Hematopoietic multipotent progenitor cell treated with erythropoietin and hydrocortisone succinate and interleukin-3 and kit ligand, for 6 days (in vitro differentiated cells): Measurements from ENCODE around the gene PIM3.

Experiments
- DNase-seq: peaks from one replicate; pipeline ENCODE4 v3.0.0-alpha.2; 2015

Gene PIM3

DNA sequence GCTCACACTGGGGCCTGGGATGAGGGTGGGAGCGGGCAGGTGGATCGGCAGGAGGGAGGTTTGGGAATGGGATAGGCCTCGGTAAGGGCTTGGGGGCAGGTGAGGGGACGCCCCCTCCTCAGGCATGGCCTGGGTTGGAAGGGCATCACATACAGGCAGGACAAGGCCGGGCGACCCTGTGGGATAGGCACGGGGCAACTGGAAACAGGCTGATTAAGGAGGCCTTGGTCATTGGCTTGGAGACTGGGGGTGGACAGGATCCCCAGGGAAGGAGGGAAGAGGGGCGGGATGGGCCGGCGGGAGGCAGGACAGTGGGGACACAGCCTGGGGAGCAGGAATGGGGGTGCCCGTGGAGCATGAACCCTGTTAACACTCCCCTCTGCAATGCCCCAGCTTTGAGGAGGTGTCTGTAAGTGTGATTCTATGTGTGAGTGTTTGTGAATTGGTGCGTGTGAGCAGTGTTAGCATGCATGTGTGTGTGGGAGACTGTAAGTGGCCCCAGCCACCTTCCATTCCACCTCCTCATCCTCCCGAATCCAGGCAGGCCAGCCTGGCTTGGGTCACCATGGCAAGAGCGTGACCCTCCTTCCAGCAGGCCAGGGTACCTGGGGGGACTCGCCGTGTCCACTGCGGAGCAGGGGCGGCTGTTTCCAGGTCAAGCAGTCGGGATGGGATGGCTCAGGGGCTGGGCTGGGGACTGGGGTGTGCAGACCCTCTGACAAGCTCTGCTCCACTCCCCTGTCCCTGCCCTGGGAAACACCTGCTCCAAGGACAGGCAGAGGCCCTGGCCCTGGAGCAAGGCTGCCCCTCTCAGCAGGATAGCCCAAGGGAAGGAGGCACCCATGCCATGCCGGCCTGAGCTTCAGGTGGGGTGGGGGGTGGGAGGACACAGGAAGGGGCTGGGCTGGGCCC is 3.4 kb upstream of the PIM3 start:
- DNase-seq, result no peak

DNA sequence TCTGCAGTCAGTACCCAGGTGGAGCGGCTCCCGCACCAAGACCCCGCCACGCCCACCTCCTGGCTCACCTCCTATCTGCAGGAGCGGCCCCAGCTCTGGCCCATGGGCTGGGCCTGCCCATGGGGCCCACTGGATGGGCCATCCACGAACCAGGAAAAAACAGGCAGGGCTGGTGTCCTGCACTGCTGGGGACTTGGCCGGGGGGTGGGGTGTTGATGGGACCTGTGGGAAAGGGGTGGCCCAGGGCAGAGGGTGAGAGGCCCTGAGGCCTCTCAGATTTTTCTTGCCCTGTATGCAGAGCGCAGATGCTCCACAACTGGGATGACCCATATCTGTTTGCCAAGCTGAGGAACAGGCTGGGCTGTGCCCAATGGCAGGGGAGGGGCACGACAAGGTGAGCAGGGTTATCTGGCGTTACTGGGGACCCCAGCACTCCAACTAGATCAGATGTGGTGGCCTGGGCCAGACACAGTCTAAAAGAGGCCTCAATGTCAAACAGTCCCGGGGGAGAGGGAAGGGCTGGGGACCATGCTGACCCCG is 2.7 kb upstream of the PIM3 start:
- DNase-seq, result no peak

- DNase-seq, result no peak
These were observed 2.1 kb upstream of the PIM3 start for GRCh38 chr22:49958366-49958921.

DNA sequence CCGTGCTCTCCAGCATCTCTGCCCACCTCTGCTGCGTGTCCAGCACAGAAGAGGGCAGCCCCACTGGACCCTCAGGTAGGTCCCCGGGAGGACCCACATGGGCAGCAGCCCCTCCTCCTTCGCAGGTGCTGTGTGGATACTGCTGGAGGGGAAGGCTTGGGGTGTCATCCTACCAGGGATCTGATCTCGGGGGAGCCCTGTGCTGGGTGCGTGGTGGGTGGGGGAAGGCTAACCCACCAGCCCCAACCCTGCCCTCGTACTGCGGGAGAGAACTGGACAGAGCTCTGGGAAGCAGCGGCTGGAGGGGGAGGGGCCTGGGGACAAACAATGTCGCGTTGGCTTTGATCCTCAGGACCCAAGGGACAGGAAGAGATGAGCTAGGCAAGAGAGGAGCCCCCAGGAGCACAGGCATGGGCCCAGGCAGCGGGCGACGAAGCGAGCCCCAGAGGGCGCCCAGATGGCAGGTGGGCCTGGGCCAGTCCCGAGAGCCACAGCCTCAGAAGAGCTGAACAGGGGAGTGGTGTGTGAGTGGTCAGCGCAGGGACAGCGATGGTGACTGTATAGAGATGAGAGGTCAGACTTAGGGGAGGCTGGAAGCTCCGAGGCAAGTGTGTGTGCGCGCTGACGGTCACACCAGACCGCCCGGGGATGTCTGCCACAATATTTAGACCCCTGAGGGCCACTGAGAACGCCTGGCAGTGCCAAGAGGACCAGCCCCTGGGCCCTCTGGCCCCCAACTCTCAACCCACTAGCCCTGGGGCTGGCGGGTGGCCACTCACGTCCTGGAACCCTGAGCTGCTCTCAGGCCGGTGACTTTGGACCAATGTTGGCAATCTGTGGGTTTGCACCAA is 1.4 kb upstream of the PIM3 start:
- DNase-seq, result no peak

DNA sequence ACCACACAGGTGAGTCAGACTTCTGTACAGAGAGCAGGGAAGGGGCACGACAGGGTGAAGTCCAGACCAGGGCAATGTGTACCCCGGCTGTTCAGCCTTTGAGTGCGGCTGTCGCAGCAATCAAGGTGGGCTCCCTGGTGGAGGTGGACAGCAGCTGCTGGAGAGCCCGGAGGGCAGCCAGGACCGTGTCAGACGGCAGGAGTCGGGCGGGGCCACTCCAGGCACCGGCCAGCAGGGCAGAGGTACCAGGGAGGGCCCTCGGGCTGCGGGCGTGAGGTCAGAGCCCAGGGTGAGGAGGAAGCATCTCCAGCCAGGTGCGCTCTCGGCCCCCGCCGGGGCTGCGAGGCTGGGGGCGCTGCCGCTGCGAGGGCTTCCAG is 802 bp upstream of the PIM3 start:
- DNase-seq, result peak; percentile 35

DNA sequence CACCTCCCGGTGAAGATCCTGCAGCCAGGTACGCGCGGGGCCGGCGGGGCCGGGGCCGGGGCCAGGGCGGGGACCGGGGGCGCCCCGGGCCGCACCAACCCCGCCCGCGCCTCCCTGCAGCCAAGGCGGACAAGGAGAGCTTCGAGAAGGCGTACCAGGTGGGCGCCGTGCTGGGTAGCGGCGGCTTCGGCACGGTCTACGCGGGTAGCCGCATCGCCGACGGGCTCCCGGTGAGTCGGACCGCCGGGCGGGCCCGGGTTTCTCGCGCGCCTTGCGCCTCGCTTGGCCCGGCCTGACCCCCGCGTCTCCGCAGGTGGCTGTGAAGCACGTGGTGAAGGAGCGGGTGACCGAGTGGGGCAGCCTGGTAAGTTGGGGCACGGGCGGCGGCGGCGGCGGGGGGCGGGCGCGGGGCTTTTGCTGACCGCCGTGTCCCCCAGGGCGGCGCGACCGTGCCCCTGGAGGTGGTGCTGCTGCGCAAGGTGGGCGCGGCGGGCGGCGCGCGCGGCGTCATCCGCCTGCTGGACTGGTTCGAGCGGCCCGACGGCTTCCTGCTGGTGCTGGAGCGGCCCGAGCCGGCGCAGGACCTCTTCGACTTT is 531 bp downstream of the PIM3 start:
- DNase-seq, result peak; percentile 57

- DNase-seq, result no peak
These were observed 1.0 kb downstream of the PIM3 start for GRCh38 chr22:49961601-49962011.

- DNase-seq, result peak; percentile 70
These were observed 1.6 kb downstream of the PIM3 start for GRCh38 chr22:49962012-49962750.

DNA sequence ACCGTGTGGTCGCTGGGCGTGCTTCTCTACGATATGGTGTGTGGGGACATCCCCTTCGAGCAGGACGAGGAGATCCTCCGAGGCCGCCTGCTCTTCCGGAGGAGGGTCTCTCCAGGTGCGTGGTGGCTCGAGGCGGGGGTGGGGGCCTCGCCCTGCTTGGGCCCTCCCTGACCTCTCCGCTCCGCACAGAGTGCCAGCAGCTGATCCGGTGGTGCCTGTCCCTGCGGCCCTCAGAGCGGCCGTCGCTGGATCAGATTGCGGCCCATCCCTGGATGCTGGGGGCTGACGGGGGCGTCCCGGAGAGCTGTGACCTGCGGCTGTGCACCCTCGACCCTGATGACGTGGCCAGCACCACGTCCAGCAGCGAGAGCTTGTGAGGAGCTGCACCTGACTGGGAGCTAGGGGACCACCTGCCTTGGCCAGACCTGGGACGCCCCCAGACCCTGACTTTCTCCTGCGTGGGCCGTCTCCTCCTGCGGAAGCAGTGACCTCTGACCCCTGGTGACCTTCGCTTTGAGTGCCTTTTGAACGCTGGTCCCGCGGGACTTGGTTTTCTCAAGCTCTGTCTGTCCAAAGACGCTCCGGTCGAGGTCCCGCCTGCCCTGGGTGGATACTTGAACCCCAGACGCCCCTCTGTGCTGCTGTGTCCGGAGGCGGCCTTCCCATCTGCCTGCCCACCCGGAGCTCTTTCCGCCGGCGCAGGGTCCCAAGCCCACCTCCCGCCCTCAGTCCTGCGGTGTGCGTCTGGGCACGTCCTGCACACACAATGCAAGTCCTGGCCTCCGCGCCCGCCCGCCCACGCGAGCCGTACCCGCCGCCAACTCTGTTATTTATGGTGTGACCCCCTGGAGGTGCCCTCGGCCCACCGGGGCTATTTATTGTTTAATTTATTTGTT is 2.4 kb downstream of the PIM3 start:
- DNase-seq, result no peak

DNA sequence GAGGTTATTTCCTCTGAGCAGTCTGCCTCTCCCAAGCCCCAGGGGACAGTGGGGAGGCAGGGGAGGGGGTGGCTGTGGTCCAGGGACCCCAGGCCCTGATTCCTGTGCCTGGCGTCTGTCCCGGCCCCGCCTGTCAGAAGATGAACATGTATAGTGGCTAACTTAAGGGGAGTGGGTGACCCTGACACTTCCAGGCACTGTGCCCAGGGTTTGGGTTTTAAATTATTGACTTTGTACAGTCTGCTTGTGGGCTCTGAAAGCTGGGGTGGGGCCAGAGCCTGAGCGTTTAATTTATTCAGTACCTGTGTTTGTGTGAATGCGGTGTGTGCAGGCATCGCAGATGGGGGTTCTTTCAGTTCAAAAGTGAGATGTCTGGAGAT is 3.1 kb downstream of the PIM3 start:
- DNase-seq, result no peak

DNA sequence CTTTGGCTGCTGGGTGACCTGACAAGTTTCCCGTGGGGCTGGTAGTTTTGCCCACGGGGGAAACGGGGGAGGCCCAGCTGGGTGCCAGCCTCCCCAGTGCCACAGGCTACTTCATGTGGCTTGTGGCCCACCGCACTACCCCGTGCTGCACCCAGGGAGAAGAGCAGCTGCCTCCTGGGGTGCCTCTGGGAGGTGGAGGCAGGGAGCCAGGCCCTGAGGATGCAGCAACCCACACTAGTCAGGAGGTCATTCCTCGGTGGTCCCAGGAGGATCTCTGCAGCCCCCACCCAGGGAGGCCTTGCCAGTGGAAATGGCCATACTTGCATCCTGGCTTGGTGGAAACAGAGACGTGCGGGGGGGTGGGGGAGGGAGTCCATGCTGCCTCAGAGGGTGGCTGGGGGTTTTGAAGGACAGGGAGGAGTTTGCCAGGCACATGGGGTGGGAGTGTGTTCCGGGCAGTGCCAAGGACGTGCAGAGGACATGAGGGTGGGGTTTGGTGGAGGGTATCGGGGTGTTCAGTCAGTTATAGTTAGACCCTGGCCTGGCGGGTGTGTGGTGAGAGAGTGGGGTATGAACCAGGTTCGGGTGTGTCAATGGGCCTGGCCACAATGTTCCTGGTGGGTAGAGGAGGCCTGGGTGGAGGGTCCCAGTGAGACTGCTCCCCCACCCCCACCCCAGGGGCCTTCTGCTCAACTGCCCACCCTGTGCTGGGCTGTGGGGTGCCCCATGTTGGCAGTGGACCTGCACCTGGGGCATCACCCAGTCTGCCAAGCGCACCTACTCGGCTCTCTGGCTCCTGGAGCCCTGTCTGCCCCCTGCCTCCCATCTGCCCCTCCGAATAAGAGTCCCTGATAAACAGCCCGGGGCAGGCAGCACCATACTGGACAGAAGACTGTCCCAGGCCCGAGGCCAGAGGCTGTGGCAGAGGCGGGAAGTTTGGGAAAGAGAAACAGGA is 3.8 kb downstream of the PIM3 start:
- no peak for DNase-seq

DNA sequence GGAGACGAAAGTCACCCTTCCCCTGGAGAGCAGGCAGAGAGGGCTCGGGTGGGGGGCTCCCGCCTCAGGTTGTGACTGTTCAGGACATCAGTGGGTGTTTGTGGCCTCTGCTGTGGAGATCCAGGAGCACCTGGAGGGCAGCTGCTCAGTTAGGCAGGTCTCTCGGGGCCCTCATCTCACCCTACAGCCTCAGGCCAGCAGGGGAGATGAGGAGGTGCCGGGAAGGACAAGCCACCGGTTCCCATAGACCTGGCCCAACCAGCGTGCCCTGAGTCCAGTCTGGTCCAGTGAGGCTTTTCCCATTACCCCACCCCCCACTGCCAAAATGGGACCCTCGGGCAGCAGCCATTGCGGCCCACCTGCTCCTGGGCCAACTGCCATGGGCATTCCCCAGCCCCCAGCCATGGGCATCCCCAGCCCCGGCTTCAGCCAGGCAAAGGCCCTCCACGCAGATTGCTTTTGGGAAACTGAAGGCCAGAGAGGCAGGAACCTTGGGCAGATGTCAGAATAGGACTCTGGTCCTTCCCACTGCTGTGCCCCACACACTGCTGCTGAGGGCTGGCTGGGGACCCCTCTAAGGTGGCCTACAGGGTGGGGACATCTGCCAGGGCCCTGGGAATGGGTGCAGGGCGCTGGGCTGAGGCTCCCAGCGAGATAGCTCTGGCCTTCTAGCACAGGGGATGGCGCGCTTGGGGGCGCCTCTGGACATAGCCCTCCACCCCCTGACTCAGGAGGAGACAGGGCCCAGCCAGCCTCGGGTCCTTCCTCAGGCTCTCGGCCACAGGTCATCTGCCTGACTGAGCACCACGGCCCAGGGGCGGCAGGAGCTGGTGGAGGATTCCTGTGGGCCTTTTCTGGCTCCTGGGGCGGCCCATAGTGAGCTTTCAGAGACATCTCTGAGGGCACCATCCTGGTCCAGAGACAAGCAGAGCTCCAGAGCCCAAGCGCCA is 4.8 kb downstream of the PIM3 start:
- DNase-seq, result no peak

DNA sequence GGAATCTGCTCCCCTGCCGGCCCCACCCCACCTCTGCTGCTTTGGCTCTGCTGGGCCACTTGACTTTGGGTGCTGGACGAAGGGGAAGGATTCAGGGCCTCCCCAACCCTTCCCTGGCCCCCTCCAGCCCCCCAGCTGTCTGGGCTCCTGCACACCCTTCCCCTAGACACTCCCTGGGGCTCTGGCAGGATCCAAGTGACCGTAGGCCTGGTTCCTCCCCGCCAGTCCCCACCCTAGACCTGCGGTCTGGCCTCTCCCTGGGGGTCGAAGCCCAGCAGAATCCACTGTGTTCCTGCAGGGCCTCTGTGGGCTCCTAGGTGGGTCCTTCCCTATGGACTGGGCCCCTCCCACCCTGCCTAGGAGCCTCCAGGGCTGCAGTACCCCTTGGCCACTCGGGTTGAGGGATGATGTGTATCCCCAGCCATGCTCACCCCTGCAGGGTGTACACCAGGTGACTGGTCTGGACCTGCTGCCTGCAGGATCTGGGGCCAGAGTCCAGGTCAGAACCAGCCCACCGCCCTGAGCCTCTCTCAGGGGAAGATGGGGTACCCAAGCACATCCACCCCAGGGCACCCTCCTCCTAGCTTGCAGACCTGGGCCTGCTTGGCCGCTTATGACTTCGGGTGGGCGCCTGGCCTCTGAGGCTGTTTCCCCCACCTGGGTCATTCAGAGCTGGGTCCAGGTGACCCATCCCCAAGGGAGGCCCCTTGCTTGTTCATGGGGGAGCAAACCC is 5.6 kb downstream of the PIM3 start:
- DNase-seq, result no peak

DNA sequence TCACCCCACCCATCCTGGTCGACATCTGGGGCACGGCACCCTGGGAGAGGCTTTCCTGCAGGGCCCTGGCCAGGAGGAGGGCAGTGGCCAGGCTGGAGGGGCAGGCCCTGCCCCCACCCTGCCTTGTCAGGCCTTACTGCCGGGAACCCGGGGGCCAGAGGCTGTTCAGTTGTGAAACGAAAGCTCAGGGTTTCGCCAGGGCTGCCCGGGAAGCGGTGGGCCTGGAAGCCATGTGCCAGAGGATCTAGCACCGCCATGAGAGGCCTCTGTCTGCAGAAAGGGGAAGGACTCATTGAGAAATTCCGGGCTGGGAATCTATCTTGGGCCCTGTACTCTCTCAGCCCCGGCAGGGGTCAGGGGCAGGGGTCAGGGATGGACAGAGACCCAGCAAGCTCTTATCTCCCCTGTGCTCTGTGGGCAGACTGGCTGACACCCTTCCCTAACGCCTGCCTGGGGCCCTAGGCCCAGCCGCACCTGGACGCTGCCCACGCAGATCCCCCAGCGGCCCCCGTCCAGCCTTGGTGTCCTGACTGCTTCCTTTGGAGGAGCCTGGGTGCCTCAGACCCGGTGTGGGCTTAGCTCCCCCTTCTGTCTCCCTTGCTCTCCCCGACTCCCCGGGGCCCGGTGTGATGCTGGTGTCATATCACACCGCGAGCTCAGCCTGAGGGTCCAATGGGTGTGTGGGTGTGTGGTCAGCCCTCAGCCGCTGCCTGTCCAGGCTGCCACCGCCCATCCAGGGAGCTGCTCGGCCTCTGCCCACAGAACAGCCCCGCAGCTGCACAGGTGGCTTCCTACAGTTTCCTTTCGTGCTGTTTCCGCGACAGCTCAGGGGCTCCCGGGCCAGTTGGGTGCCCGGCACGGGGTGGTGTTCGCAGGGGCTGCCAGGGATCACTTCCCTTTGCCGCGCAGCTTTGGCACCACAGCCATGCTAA is 6.5 kb downstream of the PIM3 start:
- peak; percentile 54 for DNase-seq

GRCh38 chr22:49967706-49968208 is 7.2 kb downstream of the PIM3 start:
- no peak for DNase-seq

DNA sequence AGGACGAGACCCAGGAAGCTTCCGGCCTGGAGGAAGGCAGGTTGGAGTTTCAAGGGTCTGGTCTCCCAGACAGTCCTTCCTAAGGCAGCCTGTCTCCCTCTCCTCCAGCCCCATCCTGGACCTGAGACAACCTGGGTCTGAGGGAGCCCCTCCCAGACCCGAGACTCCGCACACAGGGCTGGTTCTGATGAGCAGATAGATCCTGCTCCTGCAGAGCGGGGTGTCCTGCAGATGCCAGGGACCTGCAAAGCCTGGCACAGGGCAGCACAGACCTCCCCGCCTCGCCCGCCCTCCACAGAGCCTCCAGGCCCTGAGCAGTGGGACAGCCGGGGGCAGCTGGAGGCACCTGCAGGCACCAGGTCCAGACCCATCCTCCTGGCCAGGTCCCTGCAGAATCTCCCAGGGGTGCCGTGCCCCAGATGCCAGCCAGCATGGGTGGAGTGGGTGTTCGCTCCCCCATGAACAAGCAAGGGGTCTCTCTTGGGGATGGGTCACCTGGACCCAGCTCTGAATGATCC is 7.8 kb downstream of the PIM3 start:
- no peak for DNase-seq
